Measurements from ENCODE around the gene WDR64.

DNA sequence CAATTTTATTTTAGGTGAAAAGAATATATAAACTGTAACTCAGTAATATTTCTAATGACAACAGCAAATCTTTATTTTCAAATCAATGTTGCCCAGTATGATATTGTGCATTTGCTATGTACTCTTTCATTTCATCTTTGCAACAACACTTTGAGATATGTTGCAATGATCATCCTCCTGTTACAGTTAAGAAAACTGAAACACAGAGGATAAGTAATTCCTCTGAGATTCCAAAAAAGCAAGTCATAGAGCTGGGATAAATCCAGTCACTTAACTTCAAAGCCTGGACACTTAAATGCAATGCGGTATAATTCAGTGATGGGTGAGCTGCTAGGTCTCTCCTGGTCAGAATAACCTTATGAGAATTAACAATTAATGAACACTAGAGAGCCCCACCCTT is 147.3 kb downstream of the WDR64 start:
- TF ChIP-seq CTCF (optimal IDR thresholded peaks at IDR 0.05 in 1 of 3, IDR thresholded peaks at IDR 0.05 in 1 of 3, conservative IDR thresholded peaks at IDR 0.05 in 1 of 3; ENCODE audit: extremely low read depth in 1 of 3, insufficient read depth in 2 of 3, low read length in 3 of 3) (no peak), EZH2 (IDR thresholded peaks at IDR 0.05; ENCODE audit: low read length) (no peak)
